Activated CD4-positive, alpha-beta T cell treated with anti-CD3 and anti-CD28 coated beads, Interleukin-2, Interleukin-4, amounts not matched to agents 100 ng/mL and 50 ng/mL, durations not matched to agents 16 hours and 8 hours (primary cell): ENCODE data around the gene SGPP2.

Source experiments
- DNase-seq: peaks from one replicate; pipeline ENCODE4 v3.0.0-alpha.2; 2020; ENCODE audit warnings: low spot score

The SGPP2 gene

DNA sequence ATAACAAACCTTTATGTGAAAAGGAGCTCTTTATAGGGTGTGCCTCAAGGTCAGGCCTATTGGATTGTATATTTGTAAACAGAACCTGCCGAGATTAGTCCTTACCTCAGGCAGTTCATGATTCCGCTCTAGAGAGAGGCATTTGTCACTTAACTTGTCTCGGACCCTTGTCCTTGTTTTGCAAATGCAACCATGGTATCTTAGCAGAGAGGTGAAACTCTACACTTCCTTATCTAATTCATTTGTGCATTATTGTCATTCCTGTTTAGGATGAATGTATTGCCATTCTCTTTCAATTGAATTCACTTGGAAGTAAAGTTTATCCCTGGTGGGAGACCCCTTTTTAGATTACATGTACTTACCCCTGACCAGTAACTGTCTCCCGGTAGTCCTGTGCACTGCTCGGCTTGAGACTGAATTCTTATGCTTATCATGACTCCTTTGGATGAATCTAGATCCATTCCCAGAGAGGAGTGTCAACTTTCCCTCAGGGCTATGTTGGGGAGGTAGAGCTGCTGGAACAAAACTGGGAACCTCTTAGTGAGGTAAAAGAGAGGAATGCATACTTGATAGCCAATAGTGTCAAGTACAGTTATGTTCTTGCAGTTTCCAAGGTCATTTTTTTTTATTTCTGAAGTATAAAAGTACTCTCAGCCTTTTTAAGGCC lies 46.6 kb downstream of the SGPP2 start:
- no peak for DNase-seq

DNA sequence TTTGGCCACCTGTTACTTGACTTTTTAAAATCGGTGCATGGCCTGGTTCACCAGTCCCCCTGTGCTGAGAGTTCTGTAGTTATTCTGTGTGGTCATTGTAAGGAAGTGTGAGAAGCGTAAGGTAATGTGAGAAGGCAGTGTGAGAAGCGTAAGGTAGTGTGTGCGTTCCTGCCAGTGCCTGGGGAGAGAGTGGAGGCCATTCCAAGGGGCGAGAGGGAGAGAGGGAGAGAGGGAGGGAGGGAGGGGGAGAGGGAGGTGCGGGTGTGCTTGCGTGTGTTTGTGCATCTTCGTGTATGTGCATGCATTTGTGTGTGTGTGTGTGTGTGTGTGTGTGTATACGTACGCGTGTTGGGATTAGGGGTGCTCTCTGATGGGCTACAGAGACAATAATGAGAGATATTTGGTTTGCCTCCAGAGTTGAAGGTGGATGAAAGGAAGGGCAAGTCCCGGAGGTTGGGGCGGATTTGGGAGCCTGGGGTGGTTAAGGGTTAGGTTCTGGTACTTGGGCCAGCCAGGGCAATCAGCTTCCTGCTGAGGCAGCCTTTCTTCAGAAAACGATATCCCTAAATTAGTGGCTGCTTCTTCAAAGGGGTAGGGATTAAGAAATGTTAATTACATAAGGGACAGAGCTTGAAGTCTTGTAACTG lies 53.7 kb downstream of the SGPP2 start:
- no peak for DNase-seq

DNA sequence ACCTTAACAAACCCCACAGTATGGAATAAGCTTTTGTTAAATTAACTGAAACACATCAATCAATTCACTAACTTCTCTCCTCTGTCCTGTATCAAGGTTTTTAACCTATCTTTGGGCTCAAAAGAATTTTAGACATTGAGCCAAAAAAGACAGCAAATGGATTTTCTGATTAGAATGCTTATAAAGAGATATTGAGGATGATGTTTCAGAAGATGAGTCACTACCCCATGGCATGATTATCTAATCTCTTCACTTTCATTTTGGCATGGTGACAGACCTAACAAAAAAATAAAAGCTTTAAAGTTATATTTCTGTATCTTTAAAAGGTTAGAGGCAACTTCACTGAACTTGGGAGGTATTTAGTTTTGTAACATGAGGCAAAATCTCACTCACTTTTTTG lies 55.5 kb downstream of the SGPP2 start:
- no peak for DNase-seq

DNA sequence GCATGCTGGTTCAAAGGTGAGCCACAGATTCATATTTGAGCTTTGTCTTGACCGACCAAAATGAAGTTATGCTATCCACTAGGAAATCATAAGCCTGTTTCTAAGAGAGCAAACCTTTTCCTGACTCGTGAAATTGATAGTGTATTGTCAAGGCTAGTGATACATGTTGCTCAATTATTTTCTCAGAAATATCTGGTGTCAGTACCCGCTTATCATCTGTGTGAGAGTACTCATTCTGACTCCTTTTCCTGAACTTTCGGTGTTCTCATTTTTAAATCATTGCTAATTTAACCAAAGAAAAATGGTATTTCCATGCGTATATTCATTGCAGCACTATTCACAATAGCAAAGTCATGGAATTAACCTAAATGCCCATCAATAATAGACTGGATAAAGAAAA lies 56.2 kb downstream of the SGPP2 start:
- DNase-seq: no peak

DNA sequence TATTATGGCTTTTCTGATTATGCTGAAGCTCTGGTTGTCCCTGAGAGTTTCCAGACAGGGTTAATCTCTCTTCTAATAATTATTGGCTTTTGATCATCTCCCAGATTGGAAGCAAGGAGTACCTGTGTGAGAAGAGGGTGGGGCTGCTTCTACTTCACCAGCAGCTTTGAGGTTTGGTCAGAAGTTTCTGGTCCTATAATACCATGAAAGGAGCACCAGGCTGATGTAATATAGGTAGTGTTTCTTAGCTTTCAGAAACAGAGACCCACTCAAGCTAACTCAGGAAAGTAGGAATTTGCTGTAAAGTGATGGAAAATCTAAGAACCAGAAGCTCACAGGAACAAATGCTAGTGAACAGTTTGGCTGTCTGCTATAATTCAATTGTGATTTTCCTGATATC lies 57.6 kb downstream of the SGPP2 start:
- DNase-seq: no peak

DNA sequence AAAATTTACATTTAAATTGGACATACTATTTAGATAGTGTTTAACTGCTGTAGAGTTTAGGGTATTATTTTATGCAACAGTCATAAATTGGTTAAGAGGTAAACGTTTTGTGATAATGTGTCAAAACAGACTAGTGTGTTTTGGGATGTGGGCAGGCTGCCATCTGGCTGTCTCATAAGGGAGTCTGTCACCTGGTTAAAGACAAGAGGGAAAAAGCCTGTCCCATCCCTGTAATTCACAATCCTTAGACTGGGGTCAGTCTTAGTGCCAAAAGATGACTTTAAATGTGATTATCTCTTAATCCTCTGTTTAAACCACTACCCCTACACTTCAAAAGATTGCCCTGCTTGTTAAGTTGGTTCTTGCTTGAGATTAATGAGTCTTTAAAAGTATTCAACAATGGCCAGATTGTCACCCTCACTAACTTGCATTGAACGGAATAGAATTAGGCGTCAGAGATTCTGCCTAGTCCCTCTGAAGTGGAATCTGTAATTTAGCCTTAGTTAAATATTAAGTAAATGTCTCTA lies 59.2 kb downstream of the SGPP2 start:
- DNase-seq: no peak

DNA sequence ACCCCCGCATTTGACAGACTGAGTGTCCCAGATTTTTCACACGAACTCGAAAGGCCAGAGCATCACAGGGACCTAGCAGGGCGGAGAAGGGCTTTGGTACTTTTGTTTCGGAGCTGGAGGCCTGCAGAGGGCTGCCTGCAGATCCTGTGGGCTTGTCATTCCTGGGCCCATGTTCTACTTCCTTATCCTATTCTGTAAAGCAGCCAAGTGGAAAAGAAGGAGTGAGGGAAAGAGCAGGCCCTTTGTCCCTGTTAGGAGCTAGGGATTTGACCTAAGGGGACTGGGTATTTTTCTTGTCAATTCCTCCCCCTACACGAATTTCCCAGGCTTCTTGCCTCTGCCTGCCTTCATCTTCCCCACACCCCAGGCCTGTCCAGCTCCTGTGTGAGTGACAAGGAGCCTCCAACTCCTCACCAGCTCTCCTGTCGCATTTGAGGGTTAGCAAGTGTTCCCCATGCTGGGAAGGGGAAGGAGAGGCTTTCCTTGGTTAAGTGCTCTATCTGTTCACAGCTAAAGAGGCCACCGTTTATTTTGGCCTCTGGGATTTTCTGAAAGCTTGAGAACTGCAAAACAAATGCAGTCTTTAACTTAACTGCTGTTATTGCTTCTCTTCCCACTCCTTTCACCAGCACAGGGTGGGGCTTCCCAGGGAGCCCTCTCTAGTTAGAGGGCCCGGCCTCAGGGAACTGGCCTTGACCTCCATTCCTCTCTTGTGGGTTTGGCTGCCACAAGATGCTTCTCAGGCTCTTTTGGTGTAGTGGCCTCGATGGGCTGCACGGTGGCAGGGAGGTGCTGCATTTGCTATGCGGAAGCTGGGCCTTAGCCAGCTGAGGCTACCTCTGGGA lies 61.2 kb downstream of the SGPP2 start:
- no peak for DNase-seq

DNA sequence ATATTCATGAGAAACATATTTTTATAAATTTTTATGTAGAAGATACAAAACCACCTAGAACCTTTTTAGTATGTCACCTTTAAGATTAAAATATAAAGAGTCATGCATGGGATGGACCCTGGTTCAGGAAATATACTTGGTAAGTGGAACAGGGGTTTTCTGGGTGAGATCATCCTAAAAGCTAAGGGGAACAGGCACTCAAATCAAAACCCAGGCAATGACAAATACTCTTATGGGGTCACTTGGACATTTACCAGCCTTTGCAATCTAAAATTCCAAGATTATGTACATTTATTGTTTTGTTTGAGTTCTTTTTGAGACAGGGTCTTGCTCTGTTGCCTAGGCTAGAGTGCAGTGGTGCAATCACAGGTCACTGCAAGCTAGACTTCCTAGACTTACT lies 65.8 kb downstream of the SGPP2 start:
- no peak for DNase-seq

DNA sequence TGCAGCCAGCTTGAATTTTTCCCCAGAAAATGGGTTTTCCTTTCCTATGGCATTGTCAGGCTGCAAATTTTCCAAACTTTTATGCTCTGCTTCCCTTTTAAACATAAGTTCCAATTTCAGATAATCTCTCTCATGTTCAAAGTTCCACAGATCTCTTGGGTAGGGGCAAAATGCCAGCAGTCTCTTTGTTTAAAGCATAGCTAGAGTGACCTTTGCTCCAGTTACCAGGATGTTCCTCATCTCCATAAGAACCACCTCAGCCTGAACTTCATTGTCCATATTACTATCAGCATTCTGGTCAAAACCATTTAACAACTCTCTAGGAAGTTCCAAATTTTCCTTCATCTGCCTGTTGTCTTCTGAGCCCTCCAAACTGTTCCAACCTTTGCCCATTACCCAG lies 68.3 kb downstream of the SGPP2 start:
- DNase-seq: no peak

DNA sequence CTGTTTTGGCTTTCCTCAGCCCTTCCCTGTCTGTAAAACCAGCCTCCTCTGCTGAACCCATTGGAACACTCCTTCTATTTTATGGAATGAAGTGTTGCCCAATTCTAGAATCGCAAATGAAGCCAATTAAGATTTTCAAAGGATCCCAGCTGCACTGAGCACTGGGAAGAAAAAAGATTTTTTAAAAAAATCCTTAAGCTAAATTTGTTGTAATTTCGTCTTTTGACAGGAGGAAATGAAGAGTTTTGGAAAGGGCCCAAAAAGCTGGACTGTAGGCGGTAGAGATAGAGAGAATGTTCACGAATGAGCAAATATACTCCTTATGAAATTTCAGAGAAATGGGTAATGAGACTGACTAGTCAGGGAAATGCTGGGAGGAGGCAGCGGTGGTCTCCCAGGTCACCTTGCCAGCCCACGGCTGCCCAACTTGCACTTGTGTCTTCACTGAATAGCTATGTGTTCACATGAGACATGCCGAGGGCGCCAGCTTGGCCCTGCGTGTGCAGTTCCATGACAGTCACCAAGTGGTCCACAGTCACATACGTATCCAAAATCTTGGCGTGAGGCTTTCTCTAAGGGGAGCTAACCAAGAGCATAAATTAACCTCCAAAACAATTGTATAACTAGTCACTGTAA lies 69.9 kb downstream of the SGPP2 start:
- no peak for DNase-seq

DNA sequence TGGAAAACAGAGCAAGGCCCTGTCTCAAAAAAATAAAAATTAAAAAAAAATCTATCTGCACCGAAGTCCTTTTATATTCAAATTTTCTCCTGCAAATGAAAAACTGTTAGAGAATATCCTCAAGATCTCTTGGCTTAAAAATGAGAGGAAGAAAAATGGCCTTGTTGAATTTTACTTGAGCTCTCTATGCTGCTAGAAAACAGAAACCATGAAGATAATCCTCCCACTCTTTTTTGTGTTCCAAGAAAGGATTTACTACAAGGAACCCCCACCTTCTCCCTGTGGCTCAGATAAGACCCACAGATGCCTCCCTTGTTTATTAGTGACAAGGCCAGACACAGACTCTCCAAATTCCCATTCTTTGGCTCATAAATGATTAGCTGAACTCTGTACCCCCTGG lies 71.0 kb downstream of the SGPP2 start:
- no peak for DNase-seq

DNA sequence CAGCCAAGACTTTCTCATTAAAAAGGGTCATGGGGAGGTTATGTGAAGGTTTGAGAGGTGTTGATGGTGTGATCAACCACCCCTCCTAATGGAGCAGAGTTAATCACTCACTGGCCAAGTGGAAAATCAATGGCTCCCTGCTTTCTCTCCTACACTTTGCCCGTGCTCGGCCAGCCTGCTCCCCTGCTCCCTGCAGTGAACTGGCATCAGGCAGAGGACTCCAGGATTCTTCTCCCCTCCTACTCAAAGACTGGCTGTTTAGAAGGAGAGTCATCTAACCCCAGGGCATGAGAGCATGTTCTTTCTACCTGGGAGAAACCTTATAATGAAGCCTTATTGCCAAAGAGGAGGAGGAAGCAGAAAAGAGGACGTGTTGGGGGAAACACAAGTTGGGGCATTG lies 74.9 kb downstream of the SGPP2 start:
- DNase-seq: no peak

DNA sequence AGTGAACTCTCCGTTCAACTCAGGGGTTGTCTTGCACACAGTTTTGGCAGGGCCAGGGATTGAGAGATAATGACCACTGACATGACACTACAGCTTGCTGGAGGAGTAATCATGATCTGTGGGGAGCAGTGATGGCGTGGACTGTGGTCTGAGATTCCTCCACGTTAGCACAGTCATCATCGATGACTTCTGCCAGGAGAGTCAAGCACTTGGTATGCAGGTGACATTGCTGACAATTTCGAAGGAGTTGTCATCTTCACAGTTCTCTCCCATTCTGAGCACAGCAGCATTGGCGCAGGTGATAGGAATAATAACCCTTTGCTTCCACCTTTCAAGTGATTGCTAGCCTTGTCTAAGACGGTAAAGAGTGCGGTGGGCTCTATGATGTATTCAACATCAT lies 79.8 kb downstream of the SGPP2 start:
- no peak for DNase-seq

DNA sequence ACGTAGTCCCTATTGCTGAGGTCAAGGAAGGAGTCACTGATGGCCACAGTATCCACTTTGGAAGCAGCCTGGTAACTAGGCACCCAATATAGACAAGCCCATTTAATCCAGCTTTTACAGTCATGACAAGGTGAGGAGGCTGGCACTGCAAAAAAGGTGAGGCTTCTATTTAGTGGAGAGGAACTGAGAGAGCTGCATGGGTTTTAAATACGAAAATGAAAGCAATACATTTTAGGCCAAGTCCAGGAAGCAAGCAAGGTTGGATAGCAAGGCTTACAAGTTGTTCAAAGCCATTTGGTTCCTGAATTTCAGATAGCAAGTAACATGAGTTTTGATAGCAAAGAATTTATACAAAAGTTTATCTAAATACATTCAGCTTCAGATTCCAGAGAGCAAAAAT lies 80.4 kb downstream of the SGPP2 start:
- no peak for DNase-seq

DNA sequence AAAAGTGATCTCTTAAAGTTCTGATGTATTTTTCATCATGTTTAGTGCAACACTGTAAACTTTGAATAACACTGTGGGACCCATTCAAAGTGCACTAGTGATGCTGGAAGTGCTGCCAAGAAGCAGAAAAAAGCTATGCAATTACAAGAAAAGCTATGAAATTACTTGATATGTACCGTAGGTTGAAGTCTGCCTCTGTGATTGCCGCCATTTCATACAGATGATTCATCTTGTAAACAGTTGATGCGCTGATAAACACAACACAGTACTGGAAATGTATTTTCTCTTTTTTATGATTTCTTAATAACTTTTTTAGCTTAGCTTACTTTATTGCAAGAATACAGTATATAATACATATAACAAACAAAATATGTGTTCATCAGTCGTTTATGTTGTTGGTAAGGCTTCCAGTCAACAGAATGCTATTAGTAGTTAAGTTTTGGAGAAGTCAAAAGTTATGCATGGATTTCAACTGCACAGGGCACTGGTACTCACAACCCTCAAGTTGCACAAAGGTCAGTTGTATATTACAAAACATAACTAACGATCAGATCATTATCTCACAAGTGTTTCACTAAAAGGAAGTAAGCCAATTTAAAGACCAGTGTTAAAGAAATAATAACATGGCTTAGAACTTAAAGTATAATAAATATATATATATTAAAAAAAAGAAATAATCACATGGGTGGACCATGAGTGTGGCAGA lies 82.0 kb downstream of the SGPP2 start:
- DNase-seq: no peak

DNA sequence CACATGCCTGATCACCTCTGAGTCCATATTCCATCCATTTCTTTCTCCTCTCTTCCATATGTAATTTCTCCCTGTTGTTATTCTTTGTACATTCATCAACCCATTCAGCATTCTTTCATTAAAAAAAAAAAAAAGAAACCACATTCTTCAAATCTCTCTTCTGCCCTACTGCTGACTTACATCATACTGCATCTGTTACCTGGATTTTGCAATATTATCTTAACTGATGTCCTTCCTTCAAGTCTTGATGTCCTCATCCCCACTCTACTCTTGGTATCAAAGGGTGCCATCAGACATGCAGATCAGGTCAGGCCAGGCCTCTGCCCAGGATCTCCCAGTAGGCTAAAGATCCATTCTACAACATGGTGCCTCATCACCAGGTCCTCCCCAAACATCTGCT lies 90.6 kb downstream of the SGPP2 start:
- DNase-seq: no peak

DNA sequence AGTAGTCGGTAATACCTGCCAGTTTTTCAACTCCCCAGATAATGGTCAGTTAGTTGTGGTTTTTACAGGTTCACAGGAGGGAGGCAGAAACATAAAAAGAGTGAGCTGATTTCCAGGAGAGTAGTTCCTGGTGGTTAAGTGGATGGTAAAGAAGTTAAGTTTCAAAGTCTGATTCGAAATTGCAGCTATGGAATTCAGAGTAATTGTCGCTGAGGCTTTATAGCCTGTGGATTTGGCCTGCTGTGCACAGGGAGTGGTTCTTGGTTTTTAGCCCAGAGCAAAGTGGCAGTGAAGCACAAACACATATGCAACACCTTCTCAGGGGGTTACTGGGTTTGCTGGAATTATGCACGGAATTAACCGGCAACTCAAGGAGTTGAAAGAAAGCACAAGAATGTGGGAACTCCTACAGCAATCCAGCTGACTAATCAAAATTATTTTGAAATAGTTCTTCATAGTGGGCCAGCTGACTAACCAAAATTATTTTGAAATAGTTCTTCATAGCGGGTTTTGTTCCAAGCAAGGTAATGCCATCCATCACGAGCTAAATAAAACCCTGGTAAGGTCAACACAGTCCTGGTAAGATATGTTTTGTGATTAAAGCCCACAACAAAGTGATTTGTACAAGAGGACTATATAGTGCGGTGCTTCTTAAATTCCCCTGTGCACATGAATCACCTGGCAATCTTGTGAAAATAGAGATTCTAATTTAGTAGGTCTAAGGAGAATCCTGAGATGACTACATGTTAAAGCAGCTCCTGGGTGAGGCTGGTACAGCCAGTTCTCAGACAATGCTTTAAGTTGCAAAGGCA lies 94.4 kb downstream of the SGPP2 start:
- no peak for DNase-seq

DNA sequence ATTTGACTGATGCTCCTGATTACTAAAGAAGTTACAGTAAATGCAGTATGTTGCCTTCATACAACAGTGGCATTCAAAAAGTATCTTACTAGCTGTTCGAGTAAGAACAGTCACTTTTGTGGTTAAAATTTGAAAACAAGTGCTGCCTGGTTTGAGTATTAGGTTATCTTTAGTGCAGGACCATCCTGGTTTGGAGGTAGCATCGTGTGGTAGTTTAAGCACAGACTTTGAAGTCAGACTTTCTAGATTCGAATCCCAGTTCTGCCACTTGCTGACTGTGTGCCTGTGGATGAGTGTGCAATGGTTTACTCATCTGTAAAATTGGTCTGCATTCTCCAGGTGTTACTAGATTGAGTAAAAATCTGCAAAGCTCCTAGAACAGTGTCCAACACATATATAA lies 96.8 kb downstream of the SGPP2 start:
- peak; percentile 25 for DNase-seq

DNA sequence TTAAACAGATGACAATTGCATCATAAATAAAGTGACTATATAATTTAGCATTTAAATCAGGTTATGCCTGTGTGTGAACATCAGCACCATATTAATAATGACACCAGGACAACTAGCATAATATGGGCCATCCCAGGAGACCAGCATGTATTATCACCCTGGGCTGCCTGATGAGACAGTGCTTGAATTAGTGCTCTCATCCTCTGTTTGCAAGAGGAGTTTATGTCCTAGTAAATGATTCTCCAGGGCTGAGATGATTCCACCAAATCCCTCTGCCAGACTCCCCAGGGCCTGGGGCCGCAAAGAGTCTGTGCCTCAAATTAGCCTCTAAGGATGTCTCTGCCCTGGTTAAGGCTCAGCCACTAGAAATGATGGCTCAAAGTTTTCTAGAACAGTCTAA lies 97.7 kb downstream of the SGPP2 start:
- DNase-seq: no peak

DNA sequence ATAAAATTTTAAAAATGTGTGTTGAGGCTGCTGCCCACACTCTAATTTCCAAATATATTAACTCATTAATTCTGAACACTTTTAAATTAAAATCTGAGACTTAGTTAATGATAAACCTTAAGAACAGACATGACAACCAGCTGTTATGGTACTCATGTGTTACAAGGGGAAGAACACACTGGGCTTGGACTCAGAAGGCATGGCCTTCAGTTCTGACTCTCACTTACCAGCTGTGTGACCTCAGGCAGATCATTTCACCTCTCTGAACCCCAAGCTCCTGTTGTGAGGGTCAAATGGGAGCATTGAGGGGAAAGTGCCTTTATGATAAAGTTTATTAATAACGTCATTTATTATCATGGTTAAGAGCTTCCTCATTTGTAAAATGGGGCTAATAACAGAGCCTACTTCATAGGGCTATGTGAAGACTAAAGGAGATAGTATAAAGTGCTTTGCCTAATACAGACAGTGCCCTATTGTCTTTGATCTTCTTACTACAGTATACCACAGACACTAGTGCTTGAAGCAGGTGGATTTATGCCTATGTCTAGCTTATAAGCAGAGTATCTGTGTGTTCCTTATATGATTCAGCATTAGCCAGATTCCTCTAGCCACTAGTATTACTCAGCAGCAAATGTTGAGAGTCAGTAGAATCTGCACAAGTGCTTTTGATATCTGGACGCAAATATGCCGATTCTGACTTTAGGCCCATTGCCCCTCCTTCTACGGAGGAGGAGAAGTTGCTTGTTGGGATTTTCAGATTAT lies 99.6 kb downstream of the SGPP2 start:
- DNase-seq: no peak
